ENCODE data around the gene DDX19B. TPM values are rescaled to one million over a fixed set of nuclear protein-coding genes. Genes with fewer than 3 reads are reported as not detected.
"Not testable (repeated sequence)": the region's sequence is repeated elsewhere in the genome, so short reads cannot be mapped to it uniquely, and the experiment has no call there.

The DDX19B gene
- total RNA-seq, 6 donors from 2014 or later = 24.0 to 47.0 (median 27.6) TPM

GRCh38 chr16:70331091-70331490, 32.1 kb downstream of the DDX19B start:
- WGBS, 2 donors = 92 to 97% methylated on average over 1 of the region's 1 CpG
- ATAC-seq (ENCODE audit: low FRiP score in 2 of 2) = no peak
- Histone ChIP-seq H3K36me3 (peaks cover 15 to 95% (median 71%) of the 10 kb centered on the region in 4 donors), H3K4me3 (no peak overlapping the region), H3K27ac (no peak overlapping the region), H3K9me3 (no peaks in the 10 kb centered on the region), H3K27me3 (no peaks in the 10 kb centered on the region), H3K4me1 (no peaks in the 10 kb centered on the region)
- no peak for DNase-seq
- TF ChIP-seq EP300 (IDR thresholded peaks at IDR 0.05) (no peak), POLR2AphosphoS5 (IDR thresholded peaks at IDR 0.05) (no peak), CTCF (IDR thresholded peaks at IDR 0.05) (no peak), POLR2A (IDR thresholded peaks at IDR 0.05) (no peak)

DNA sequence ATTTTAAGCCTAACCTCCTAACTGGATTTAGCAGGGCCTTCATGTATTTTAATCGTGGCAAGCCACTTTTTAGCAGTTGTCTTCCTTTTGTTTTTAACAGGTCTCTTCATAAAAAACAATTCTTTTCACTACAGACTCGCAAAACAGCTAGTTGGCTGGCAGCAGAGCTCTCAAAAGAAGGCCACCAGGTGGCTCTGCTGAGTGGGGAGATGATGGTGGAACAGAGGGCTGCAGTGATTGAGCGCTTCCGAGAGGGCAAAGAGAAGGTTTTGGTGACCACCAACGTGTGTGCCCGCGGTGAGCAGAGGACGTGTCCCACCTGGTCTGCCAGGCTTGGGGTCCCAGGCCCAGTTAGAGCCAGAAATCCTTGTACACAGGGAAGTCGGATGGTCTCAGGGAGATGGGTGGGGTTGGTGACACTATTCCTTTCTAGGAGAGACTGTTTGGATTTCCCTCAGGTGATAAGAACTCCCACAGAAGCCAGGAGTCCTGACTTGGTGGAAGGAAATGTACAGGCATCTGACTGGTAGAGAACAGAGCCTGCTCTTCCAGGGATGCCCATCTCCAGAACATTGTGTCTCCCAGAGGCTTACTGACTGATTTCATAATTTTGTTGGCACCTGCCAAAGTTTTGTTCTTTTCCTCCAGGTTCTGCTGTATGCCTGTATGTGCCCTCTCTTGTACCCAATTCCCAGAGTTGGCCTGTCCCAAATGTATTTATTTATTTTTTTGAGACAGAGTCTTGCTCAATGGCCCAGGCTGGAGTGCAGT, 32.8 kb downstream of the DDX19B start:
- no peak for TF ChIP-seq POLR2A (IDR thresholded peaks at IDR 0.05)
- TF ChIP-seq CTCF (IDR thresholded peaks at IDR 0.05) = peak in 2 of 6 experiments; percentile 10 to 31
- Histone ChIP-seq H3K27me3 (no peaks in the 10 kb centered on the region), H3K9me3 (no peaks in the 10 kb centered on the region), H3K4me1 (no peaks in the 10 kb centered on the region), H3K36me3 (peaks cover 13 to 93% (median 71%) of the 10 kb centered on the region in 4 donors), H3K4me3 (no peak overlapping the region), H3K27ac (no peak overlapping the region)
- DNase-seq = no peak
- no peak for ATAC-seq (ENCODE audit: low FRiP score in 2 of 2)
- 76 to 77% methylated on average over 9 of the region's 9 CpGs for WGBS, 2 donors

DNA sequence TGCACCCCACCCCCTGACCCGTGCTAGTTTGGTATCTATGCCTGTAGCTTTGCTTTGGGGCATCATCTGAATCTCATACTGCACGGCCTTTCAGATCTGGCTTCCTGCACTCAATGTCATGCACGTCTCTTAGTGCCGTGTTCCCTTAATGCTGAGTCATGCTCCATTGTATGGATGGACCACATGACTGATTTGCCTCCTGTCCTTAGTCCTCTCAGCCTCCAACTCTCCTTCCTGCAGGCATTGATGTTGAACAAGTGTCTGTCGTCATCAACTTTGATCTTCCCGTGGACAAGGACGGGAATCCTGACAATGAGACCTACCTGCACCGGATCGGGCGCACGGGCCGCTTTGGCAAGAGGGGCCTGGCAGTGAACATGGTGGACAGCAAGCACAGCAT, 33.7 kb downstream of the DDX19B start:
- not testable (repeated sequence) for H3K27me3 ChIP-seq; ATAC-seq (ENCODE audit: low FRiP score in 2 of 2); H3K9me3 ChIP-seq; H3K27ac ChIP-seq; H3K4me3 ChIP-seq; DNase-seq; H3K4me1 ChIP-seq
- WGBS, 2 donors = 85 to 86% methylated on average over 7 to 8 of the region's 12 CpGs
- peaks cover 10 to 84% (median 64%) of the 10 kb centered on the region in 4 donors for H3K36me3 ChIP-seq

- no peak for TF ChIP-seq CTCF (IDR thresholded peaks at IDR 0.05)
- no peak for TF ChIP-seq POLR2A (IDR thresholded peaks at IDR 0.05)
- no peak for TF ChIP-seq EP300 (IDR thresholded peaks at IDR 0.05)
- no peak for TF ChIP-seq POLR2AphosphoS5 (IDR thresholded peaks at IDR 0.05)
- no peak overlapping the region for H3K4me3 ChIP-seq
- no peaks in the 10 kb centered on the region for H3K27me3 ChIP-seq
- H3K36me3 ChIP-seq = peaks cover 10 to 35% (median 30%) of the 10 kb centered on the region in 4 donors
- 96 to 98% methylated on average over 5 of the region's 5 CpGs for WGBS, 2 donors
- ATAC-seq (ENCODE audit: low FRiP score in 2 of 2) (no peak), DNase-seq (no peak)
- H3K4me1 ChIP-seq = no peaks in the 10 kb centered on the region
- no peaks in the 10 kb centered on the region for H3K9me3 ChIP-seq
- no peak overlapping the region for H3K27ac ChIP-seq
Measured at GRCh38 chr16:70337814-70338213, 38.8 kb downstream of the DDX19B start.

DNA sequence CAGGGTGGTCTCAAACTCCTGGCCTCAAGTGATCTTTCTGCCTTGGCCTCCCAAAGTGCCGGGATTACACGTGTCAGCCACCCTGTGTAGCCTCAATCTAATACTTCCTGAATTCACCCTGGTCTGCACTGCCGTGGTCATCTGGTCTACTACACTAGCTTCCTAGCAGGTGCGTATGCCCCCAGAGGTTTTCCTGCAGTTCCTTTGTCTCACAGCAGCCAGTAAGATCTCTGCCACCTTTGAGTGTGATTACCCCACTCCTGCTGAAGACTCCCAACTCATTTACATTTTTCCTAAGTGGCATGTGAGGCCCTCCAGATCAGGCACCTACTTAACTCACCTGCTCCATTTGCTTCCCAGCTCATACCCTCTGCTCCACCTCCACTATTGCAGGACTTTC, 42.6 kb downstream of the DDX19B start:
- Histone ChIP-seq H3K9me3 (no peaks in the 10 kb centered on the region), H3K4me1 (peaks cover 6 to 9% (median 7%) of the 10 kb centered on the region in 4 donors), H3K27ac (no peak overlapping the region), H3K36me3 (peaks cover 0 to 1% (median 0%) of the 10 kb centered on the region in 4 donors), H3K4me3 (no peak overlapping the region), H3K27me3 (no peaks in the 10 kb centered on the region)
- WGBS, 2 donors = 62 to 69% methylated on average over 4 of the region's 4 CpGs
- DNase-seq (no peak), ATAC-seq (ENCODE audit: low FRiP score in 2 of 2) (no peak)
- TF ChIP-seq EP300 (IDR thresholded peaks at IDR 0.05) = no peak
- no peak for TF ChIP-seq POLR2AphosphoS5 (IDR thresholded peaks at IDR 0.05)
- no peak for TF ChIP-seq CTCF (IDR thresholded peaks at IDR 0.05)
- no peak for TF ChIP-seq POLR2A (IDR thresholded peaks at IDR 0.05)
